ENCODE results near the gene NDST1.

Gene NDST1

DNA sequence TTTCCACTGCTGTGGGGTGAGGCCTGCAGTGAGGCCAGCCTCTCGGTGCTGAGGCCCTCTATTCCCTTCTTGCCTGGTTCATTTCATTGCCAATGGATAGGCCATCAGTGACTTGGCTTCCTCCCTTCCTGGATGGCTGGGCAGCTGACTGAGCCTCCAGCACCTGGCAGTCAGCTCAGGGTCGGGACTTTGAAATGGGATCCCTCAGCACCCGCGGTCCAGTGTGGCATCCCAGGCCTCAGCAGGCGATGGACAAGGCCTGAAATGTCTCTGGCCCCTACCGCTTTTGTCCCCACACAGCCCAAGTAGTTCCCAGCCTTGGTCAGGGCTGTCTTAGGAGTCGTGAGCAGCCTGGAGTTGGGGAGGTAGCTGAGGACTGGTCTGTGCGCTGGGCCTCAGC, 17.2 kb downstream of the NDST1 start:
- FAIRE-seq: no peak

GRCh38 chr5:150525781-150526180, 17.9 kb downstream of the NDST1 start:
- FAIRE-seq: no peak

- FAIRE-seq: no peak
Observed at GRCh38 chr5:150527038-150527437, 19.1 kb downstream of the NDST1 start.

GRCh38 chr5:150527808-150528207, 19.9 kb downstream of the NDST1 start:
- FAIRE-seq: no peak

DNA sequence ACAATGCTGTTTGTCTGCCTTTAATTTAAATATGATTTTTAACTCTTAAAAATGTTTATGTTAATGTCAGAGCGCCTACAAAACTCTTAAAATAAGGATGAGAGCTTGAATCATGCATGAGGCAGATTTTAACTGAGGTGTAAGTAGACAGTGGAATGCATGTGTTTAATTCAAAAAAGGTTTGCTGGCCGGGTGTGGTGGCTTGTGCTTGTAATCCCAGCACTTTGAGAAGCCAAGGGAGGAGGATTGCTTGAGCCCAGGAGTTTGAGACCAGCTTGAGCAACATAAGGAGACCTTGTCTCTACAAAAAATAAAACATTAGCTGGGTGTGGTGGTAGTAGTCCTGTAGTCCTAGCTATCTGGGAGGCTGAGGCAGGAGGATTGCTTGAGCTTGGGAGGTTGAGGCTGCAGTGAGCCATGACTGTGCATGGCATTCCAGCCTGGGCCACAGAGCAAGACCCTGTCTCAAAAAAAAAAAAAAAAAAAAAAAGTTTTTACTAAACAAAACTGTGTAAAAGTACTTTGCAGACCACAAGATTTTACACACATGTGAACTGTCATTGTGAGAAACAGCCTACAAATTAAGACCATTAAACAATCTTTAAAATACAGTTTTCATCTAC, 21.1 kb downstream of the NDST1 start:
- no peak for FAIRE-seq

DNA sequence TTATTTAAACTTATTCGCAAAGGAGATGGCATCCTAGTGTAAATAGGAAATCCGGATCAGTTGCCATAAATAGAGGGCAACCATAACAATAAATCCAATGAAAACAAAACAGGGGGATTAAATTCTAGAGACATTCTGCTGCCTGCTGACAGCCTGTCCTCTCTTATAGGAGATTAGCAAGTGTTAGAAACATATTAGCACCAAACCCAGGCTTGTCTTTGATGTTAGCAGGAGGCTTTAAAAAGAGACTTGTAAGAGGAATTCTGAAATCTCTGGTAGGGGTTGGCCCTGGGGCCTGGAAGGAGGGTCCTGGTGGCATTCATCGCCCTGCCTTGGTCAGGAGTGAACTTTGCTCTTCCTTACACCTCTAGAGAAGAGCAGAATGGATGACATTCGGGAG, 21.6 kb downstream of the NDST1 start:
- FAIRE-seq: no peak

GRCh38 chr5:150530423-150530822, 22.5 kb downstream of the NDST1 start:
- FAIRE-seq: no peak

DNA sequence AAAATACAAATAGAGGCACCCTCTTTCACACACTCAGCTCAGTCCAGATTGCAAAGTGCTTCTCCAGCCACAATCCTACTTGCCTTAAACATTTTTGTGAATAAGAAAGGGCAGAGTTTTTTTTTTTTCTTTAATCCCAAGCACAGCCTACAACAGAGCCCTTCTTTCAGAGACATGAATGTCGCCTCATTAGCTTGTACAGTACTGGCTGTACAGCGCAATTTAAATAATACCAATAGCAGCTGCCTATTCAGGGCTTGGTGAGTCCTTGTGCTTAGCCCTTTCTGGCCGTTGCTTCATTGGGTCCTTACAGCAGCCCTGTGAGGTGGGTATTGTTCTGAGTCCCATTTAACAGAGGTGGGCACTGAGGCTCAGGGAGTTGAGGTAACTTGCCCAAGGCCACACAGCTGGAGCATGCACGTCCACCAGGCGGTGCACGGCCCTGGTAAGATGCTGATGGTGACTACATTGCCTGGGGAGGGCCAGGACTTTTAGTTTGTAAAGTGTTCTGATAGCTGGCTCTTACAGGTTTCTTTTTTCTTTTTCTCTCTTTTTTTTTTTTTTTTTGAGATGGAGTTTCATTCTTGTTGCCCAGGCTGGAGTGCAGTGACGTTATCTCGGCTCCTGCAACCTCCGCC, 23.1 kb downstream of the NDST1 start:
- FAIRE-seq: no peak

DNA sequence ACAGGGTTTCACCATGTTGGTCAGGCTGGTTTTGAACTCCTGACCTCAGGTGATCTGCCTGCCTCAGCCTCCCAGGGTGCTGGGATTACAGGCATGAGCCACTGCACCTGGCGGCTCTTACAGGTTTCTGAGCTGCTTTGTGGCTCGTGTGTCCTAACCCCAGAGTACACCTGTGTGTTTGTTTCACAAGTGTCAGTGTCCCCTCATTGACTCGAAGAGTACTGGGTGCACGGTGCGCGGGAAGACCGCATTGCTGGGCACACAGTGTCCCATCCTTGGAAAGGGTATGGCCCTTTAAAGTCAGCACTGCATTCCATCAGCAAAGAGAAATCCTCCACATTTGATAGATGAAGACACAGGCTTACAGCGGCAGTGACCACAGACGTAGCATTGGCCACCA, 23.8 kb downstream of the NDST1 start:
- FAIRE-seq: no peak

DNA sequence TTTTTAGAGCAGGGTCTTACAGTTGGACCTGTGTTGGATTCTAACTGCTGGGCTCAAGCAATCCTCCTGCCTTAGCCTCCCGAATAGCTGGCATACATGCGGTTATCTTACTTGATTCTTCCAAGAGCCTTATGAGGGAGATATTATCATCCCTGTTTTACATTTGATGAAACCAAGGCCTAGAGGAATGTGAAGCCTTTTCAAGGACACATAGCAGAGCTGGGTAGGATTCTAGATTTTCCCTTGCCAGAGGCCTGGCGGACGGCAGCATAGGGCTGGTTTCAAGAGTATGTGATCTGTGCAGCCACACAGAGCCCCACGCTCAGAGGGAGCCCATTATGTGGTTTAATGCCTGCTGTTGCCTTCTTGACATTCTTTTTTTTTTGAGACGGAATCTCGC, 24.2 kb downstream of the NDST1 start:
- no peak for FAIRE-seq

- no peak for FAIRE-seq
Observed at GRCh38 chr5:150532996-150533395, 25.1 kb downstream of the NDST1 start.

DNA sequence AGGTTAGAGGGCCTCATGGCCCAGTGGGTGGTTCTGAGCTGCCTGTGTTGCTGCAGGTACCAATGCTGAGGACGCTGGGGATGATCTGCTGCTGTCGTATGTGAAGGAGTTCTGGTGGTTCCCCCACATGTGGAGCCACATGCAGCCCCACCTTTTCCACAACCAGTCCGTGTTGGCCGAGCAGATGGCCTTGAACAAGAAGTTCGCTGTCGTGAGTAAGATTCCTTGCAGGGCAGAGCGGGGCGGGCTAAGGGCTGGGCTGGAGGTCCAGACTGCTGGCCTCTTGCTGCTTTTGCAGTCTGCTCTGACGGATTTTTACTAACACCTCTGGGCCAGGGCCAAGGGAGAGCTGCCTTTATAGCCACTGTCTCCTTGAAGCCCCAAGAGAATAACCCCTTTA, 26.9 kb downstream of the NDST1 start:
- no peak for FAIRE-seq

GRCh38 chr5:150535611-150536010, 27.7 kb downstream of the NDST1 start:
- FAIRE-seq: no peak

- no peak for FAIRE-seq
Observed at GRCh38 chr5:150538007-150538917, 30.3 kb downstream of the NDST1 start.

DNA sequence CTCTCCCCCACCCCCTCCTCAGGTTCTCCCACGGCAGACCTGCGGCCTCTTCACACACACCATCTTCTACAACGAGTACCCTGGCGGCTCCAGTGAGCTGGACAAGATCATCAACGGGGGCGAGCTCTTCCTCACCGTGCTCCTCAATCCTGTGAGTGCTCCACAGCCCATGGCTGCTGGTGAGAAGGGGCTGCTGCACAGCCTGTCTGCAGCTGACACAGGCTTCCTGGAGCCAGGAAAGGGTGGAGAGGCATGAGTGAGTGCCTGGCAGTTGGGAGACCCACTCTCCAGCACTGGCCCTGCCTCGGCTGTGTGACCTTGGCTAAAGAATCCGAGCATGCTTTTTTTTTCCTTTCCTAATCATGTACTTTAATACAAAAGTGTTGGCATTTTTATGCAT, 31.3 kb downstream of the NDST1 start:
- FAIRE-seq: no peak

- no peak for FAIRE-seq
Observed at GRCh38 chr5:150540042-150540441, 32.1 kb downstream of the NDST1 start.

GRCh38 chr5:150540615-150541396, 32.9 kb downstream of the NDST1 start:
- no peak for FAIRE-seq

DNA sequence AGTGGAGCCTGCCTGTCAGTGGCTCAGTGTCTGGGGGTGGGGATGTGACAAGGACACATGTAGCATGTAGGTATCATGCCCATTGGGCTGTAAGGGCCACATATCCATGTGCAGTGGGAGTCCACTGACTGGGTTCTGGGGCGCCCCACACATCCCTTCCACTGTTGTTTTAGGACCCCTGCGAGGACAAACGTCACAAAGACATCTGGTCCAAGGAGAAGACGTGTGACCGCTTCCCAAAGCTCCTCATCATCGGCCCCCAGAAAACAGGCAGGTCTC, 33.4 kb downstream of the NDST1 start:
- no peak for FAIRE-seq

DNA sequence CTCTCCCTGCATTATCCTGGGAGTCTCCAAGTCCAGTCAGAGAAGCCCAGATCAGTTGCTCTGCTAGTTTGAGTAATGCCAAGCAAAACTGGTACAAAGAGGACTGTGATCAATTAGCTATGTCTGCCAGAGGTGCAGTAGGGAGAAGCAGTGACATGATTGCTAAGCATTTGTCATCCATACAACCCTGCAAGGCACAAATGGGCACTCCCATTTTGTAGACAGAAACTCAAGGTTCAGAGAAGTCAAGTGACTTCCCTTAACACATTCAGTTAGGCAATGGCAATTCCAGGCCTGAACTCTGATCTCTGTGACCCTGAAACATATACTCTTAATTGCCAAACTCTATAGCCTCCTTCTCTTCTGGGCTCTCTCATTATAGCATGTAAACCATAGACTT, 34.0 kb downstream of the NDST1 start:
- no peak for FAIRE-seq

- FAIRE-seq: no peak
Observed at GRCh38 chr5:150542933-150543445, 35.1 kb downstream of the NDST1 start.

DNA sequence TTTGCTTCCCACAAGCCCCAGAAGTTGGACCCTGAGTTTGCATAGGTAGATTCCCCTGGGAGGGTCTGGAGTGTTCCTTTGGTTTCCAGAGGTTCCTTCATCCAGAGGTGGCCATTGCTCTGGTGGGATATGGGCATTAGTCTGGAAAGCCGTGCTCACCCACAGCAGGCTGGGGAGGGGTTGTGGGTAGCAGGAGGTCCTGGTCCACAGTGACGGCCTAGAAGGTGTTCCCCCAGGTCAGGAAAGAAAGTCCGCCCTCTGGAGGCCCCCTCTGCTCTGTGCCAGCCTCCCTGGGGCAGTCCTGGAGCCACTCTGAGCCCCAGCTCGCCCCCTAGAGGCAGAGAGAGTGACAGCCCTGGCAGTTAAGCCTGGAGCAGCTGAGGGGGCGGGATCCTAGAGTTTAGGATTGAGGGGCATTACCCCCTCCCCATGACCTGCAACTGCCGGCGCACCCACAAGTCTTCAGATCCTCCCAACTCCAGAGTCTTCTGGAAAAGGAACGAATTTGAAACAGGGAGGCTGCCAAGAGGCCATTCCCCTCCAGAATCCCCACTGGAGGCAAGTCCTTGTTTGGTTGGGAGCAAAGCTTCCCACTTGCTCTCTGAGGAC, 36.8 kb downstream of the NDST1 start:
- no peak for FAIRE-seq

DNA sequence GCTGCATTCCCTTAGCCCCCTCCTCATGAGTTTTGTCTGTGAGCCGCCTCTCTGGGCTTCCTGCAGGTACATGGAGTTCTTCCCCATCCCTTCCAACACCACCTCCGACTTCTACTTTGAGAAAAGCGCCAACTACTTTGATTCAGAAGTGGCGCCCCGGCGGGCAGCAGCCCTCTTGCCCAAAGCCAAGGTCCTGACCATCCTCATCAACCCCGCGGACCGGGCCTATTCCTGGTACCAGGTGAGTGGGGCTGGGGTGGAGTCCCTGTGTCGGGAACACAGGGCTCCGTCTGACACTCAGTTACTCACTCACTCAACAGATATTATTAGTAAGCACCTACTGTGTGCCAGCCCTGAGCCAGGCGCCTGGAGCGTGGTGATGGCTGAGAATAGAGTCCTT, 37.3 kb downstream of the NDST1 start:
- FAIRE-seq: no peak

- FAIRE-seq: no peak
Observed at GRCh38 chr5:150548123-150548522, 40.2 kb downstream of the NDST1 start.
